Measurements from ENCODE around the gene AMBP.

DNA sequence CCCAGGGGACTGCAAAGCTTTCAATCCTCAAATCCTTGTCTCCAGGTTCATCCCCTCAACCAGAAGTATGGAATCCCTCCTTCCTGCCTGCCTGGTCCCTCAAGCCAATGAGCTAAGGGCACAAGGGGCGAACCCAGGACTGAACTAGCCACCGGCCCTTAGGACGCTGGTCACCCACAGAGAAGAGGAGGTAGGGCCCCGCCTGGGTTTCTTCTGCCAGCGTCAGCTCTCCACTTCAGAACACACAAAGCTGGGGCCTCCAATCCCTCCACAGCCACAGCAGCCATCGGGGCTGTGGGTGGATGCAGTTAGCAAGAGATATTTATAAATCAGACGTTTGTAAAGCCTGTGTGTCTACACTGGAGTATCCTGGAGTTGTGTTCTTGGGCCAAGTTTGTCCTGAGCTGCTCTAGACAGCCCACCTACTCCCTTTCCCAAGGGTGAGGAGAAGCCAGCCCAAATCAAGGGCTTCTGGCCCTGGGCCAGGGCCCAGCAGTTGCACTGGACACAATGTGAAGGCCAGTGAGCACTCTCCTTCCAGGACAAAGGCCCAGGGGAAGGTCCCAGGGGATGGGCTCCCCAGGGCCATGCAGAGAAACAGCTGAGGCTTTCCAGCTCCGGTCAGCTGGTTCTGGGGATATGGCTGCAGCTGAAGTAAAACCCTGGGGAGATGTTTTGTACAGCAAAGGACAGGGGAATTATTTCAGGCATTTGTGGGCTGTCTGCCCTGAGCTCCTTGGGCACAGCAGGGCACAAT lies 18.9 kb downstream of the AMBP start:
- TF ChIP-seq EZH2phosphoT487 (IDR thresholded peaks at IDR 0.05; ENCODE audit: insufficient read depth, low read depth) (no peak), EZH2 (IDR thresholded peaks at IDR 0.05; ENCODE audit: insufficient read depth, poor library complexity, severe bottlenecking) (no peak)
